OCI-LY3 (cell line): ENCODE measurements around the gene EGFLAM.

ENCODE experiments used
- H2AFZ ChIP-seq: fragments of 200-600, 300-600 bp; shearing (Covaris generic); 2 replicates; pipeline ENCODE4 v1.6.0; 2014; ENCODE audit warnings: antibody characterized with exemption, low read depth, low read length
- H3K27ac ChIP-seq: fragments of 200-600, 300-600 bp; sonication (generic); 2 replicates; pipeline ENCODE4 v1.5.1; 2014; ENCODE audit warnings: mild to moderate bottlenecking, low read length, moderate library complexity, mixed read lengths
- H3K27me3 ChIP-seq: fragments of 200-600, 300-600 bp; sonication (generic); 2 replicates; pipeline ENCODE4 v1.6.1; 2014; ENCODE audit warnings: low read depth, low read length, mixed read lengths
- H3K36me3 ChIP-seq: fragments of 200-600, 300-600 bp; sonication (generic); replicated peaks from 2 replicates; pipeline ENCODE3; 2014; ENCODE audit warnings: low read depth, low read length, mixed read lengths
- H3K4me1 ChIP-seq: fragments of 300-600, 200-600 bp; sonication (generic); 2 replicates; pipeline ENCODE4 v1.6.1; 2014; ENCODE audit warnings: low read length, mixed read lengths
- H3K4me2 ChIP-seq: fragments of 200-600, 300-600 bp; sonication (generic); 2 replicates; pipeline ENCODE4 v1.6.1; 2014; ENCODE audit warnings: low read length, mixed read lengths
- H3K4me3 ChIP-seq: fragments of 300-600, 200-600 bp; sonication (generic); 2 replicates; pipeline ENCODE4 v1.5.1; 2014; ENCODE audit warnings: antibody characterized with exemption, mild to moderate bottlenecking, low read length, moderate library complexity
- H3K79me2 ChIP-seq: fragments of 300-600, 200-600 bp; shearing (Covaris generic); 2 replicates; pipeline ENCODE4 v1.6.1; 2014; ENCODE audit warnings: mild to moderate bottlenecking, low read length, mixed read lengths
- H3K9ac ChIP-seq: fragments of 300-600, 200-600 bp; shearing (Covaris generic); 2 replicates; pipeline ENCODE4 v1.6.0; 2014; ENCODE audit warnings: mild to moderate bottlenecking, low read length, moderate library complexity
- H3K9me3 ChIP-seq: fragments of 200-600, 300-600 bp; shearing (Covaris generic); 2 replicates; pipeline ENCODE4 v1.6.1; 2014; ENCODE audit warnings: low read length, mixed read lengths; ENCODE audit not compliant: insufficient read depth
- H4K20me1 ChIP-seq: fragments of 200-600, 300-600 bp; sonication (generic); 2 replicates; pipeline ENCODE4 v1.6.1; 2016; ENCODE audit warnings: low read length, mixed read lengths; ENCODE audit not compliant: insufficient read depth
- CTCF ChIP-seq: fragments of 200-600, 300-600 bp; sonication (generic); IDR thresholded peaks from 2 replicates; pipeline ENCODE4 v1.5.1; 2014; ENCODE audit warnings: antibody characterized with exemption, low read length, low read depth
- EZH2phosphoT487 ChIP-seq: fragments of 200-600 bp; shearing (Covaris generic); IDR thresholded peaks from 2 replicates; pipeline ENCODE4 v1.6.1; 2018; ENCODE audit warnings: antibody characterized with exemption, mixed run types, low read depth

EGFLAM gene

GRCh38 chr5:38258319-38259061, at the start of gene EGFLAM:
EGFLAM (plus strand) TSS chr5:38258559; CDS start chr5:38258755, 196 bp downstream.
- Histone ChIP-seq H3K4me2 (no peak within 1 kb of the TSS), H2AFZ (no peak within 1 kb of the TSS), H3K79me2 (no peaks in the 10 kb centered on the region), H3K36me3 (no peaks in the 10 kb centered on the region), H3K9me3 (no peaks in the 10 kb centered on the region), H3K27ac (no peak within 1 kb of the TSS), H4K20me1 (no peaks in the 10 kb centered on the region), H3K9ac (no peak within 1 kb of the TSS), H3K27me3 (0 out of 2 replicates have a peak, but pooled peaks cover under 1% of the 10 kb centered on the region), H3K4me1 (no peaks in the 10 kb centered on the region), H3K4me3 (no peak within 1 kb of the TSS)
- TF ChIP-seq CTCF (no peak), EZH2phosphoT487 (no peak)

GRCh38 chr5:38208782-38209378, 49.5 kb upstream of the EGFLAM start:
- Histone ChIP-seq H3K4me3 (no peak overlapping the region), H3K9ac (no peak overlapping the region), H3K27ac (no peak overlapping the region), H3K79me2 (no peaks in the 10 kb centered on the region), H3K27me3 (no peaks in the 10 kb centered on the region), H2AFZ (no peak overlapping the region), H4K20me1 (no peaks in the 10 kb centered on the region), H3K4me2 (no peak overlapping the region), H3K9me3 (no peaks in the 10 kb centered on the region), H3K4me1 (no peaks in the 10 kb centered on the region), H3K36me3 (no peaks in the 10 kb centered on the region)
- no peak for TF ChIP-seq EZH2phosphoT487
- TF ChIP-seq CTCF: peak; percentile 49

GRCh38 chr5:38210676-38211353, 47.5 kb upstream of the EGFLAM start:
- Histone ChIP-seq H3K9ac (no peak overlapping the region), H3K4me2 (no peak overlapping the region), H3K36me3 (no peaks in the 10 kb centered on the region), H3K27ac (no peak overlapping the region), H3K4me3 (no peak overlapping the region), H3K27me3 (no peaks in the 10 kb centered on the region), H2AFZ (no peak overlapping the region), H3K79me2 (no peaks in the 10 kb centered on the region), H3K4me1 (no peaks in the 10 kb centered on the region), H3K9me3 (no peaks in the 10 kb centered on the region), H4K20me1 (no peaks in the 10 kb centered on the region)
- no peak for TF ChIP-seq EZH2phosphoT487
- no peak for TF ChIP-seq CTCF

- Histone ChIP-seq H3K79me2 (no peaks in the 10 kb centered on the region), H4K20me1 (no peaks in the 10 kb centered on the region), H2AFZ (no peak overlapping the region), H3K27me3 (no peaks in the 10 kb centered on the region), H3K36me3 (no peaks in the 10 kb centered on the region), H3K4me1 (no peaks in the 10 kb centered on the region), H3K9me3 (no peaks in the 10 kb centered on the region), H3K4me3 (no peak overlapping the region), H3K4me2 (no peak overlapping the region), H3K9ac (no peak overlapping the region), H3K27ac (no peak overlapping the region)
- TF ChIP-seq CTCF (no peak), EZH2phosphoT487 (no peak)
Measured at GRCh38 chr5:38211354-38211710, 47.0 kb upstream of the EGFLAM start.
